H1 (cell line): ENCODE measurements around the gene CWC25. TPM values are rescaled to one million over a fixed set of nuclear protein-coding genes. Genes with fewer than 3 reads are reported as not detected.

Experiments used
- CTCF ChIA-PET: fragments of 300-600 bp; sonication (Branson Sonifier 250); formaldehyde crosslinking; loops from one replicate; lab custom pipeline; 2021; ENCODE audit not compliant: partially characterized antibody; lab: Charles Lee
- POLR2A ChIA-PET: fragments of 300-600 bp; sonication (Branson Sonifier 250); formaldehyde crosslinking; loops from one replicate; lab custom pipeline; 2021; ENCODE audit warnings: inconsistent platforms; ENCODE audit not compliant: partially characterized antibody; lab: Charles Lee
- DNase-seq, 2 experiments: peaks; one replicate each; pipeline versions ENCODE4 v3.0.0 to v3.0.0-alpha.2; 2010 to 2022; ENCODE audit warnings: low spot score in 2 of 2, low read depth in 1 of 2, mixed read lengths in 1 of 2
- FAIRE-seq: peaks from 2 replicates; lab custom pipeline; 2011; peaks lifted over from hg19 to GRCh38; lab: Jason Lieb, UNC
- H2AFZ ChIP-seq: 2 replicates; pipeline ENCODE4 v1.8.1; 2012; ENCODE audit warnings: low read length, inconsistent platforms
- H2AK5ac ChIP-seq: 2 replicates; pipeline ENCODE4 v1.6.1; 2013; ENCODE audit warnings: low read depth, low read length
- H2BK120ac ChIP-seq: replicated peaks from 2 replicates; pipeline ENCODE3; 2013; ENCODE audit warnings: low read depth, low read length, inconsistent platforms
- H2BK12ac ChIP-seq: 2 replicates; pipeline ENCODE4 v1.6.1; 2013; ENCODE audit warnings: low read depth, low read length
- H2BK15ac ChIP-seq: 2 replicates; pipeline ENCODE4 v1.6.1; 2013; ENCODE audit warnings: low read length
- H2BK20ac ChIP-seq: 2 replicates; pipeline ENCODE4 v1.6.1; 2013; ENCODE audit warnings: low read length
- H2BK5ac ChIP-seq: 2 replicates; pipeline ENCODE4 v1.6.1; 2013; ENCODE audit warnings: low read depth, low read length
- H3K14ac ChIP-seq: 2 replicates; pipeline ENCODE4 v1.6.1; 2013; ENCODE audit warnings: inconsistent platforms; ENCODE audit not compliant: insufficient read length
- H3K18ac ChIP-seq: 2 replicates; pipeline ENCODE4 v1.6.1; 2013; ENCODE audit warnings: low read length; ENCODE audit errors: extremely low read depth
- H3K23ac ChIP-seq: 2 replicates; pipeline ENCODE4 v1.6.1; 2013; ENCODE audit warnings: inconsistent platforms; ENCODE audit not compliant: insufficient read length
- H3K23me2 ChIP-seq: 2 replicates; pipeline ENCODE4 v1.6.1; 2013; ENCODE audit warnings: low read depth, low read length
- H3K27ac ChIP-seq: 2 replicates; pipeline ENCODE4 v1.6.1; 2011; ENCODE audit warnings: low read depth, low read length, inconsistent platforms
- H3K27me3 ChIP-seq, 4 experiments: replicated peaks in 1 of 4; 1 replicate in 1 of 4; 2 replicates in 3 of 4; pipeline versions ENCODE4 v1.6.1 to v1.8.1; 2011 to 2013; ENCODE audit warnings: low read length in 3 of 4, mild to moderate bottlenecking in 3 of 4, inconsistent platforms in 2 of 4, mixed read lengths in 2 of 4, moderate library complexity in 1 of 4; ENCODE audit not compliant: control insufficient read depth in 3 of 4, insufficient read depth in 3 of 4; ENCODE audit errors: extremely low read depth in 1 of 4
- H3K36me3 ChIP-seq, 4 experiments: 2 replicates each; pipeline versions ENCODE4 v1.6.1 to v1.8.1; 2011 to 2013; ENCODE audit warnings: mild to moderate bottlenecking in 4 of 4, low read length in 3 of 4, moderate library complexity in 2 of 4, control low read depth in 1 of 4, inconsistent platforms in 1 of 4; ENCODE audit not compliant: insufficient read depth in 4 of 4, control insufficient read depth in 2 of 4
- H3K4ac ChIP-seq: replicated peaks from 2 replicates; pipeline ENCODE3; 2013; ENCODE audit warnings: low read length, low read depth, mixed read lengths, inconsistent platforms; ENCODE audit not compliant: insufficient read length
- H3K4me1 ChIP-seq, 4 experiments: replicated peaks in 1 of 4; 1 replicate in 1 of 4; 2 replicates in 3 of 4; pipeline versions ENCODE4 v1.6.1 to v1.8.1; 2011 to 2013; ENCODE audit warnings: low read length in 3 of 4, inconsistent platforms in 2 of 4, mixed read lengths in 1 of 4; ENCODE audit not compliant: insufficient read depth in 4 of 4, control insufficient read depth in 3 of 4
- H3K4me2 ChIP-seq, 2 experiments: 2 replicates each; pipeline versions ENCODE4 v1.6.1 to v1.8.1; 2011 to 2013; ENCODE audit warnings: low read depth in 2 of 2, low read length in 2 of 2, control low read depth in 1 of 2, inconsistent platforms in 1 of 2, mild to moderate bottlenecking in 1 of 2; ENCODE audit not compliant: insufficient read depth in 1 of 2
- H3K4me3 ChIP-seq, 4 experiments: fragments of 200-600, 300-600 bp in 1 of 4; sonication (generic), shearing (Covaris generic), sonication (Bioruptor Twin) in 1 of 4; 2 replicates each; pipeline versions ENCODE4 v1.5.1 to v1.8.1; 2011 to 2016; ENCODE audit warnings: low read length in 4 of 4, low read depth in 3 of 4, control low read depth in 2 of 4, inconsistent platforms in 2 of 4, mild to moderate bottlenecking in 2 of 4, mixed read lengths in 1 of 4, moderate library complexity in 1 of 4; ENCODE audit not compliant: insufficient read depth in 2 of 4; ENCODE audit errors: extremely low read depth in 1 of 4
- H3K56ac ChIP-seq: replicated peaks from 2 replicates; pipeline ENCODE3; 2013; ENCODE audit warnings: low read depth, mild to moderate bottlenecking, mixed read lengths, low read length, inconsistent platforms; ENCODE audit not compliant: insufficient read length
- H3K79me1 ChIP-seq: 2 replicates; pipeline ENCODE4 v1.6.1; 2013; ENCODE audit warnings: low read depth, low read length, control low read depth
- H3K79me2 ChIP-seq, 2 experiments: 2 replicates each; pipeline versions ENCODE4 v1.6.1 to v1.8.1; 2012 to 2013; ENCODE audit warnings: low read length in 2 of 2, mild to moderate bottlenecking in 2 of 2, inconsistent platforms in 1 of 2; ENCODE audit not compliant: insufficient read depth in 2 of 2, control insufficient read depth in 1 of 2
- H3K9ac ChIP-seq, 4 experiments: replicated peaks in 1 of 4; 1 replicate in 1 of 4; 2 replicates in 3 of 4; pipeline versions ENCODE4 v1.6.1 to v1.8.1; 2011 to 2013; ENCODE audit warnings: low read depth in 3 of 4, low read length in 3 of 4, control low read depth in 2 of 4, mild to moderate bottlenecking in 2 of 4, moderate library complexity in 2 of 4, inconsistent platforms in 1 of 4; ENCODE audit errors: extremely low read depth in 1 of 4
- H3K9me3 ChIP-seq, 2 experiments: 2 replicates each; pipeline versions ENCODE4 v1.6.1 to v1.8.1; 2012 to 2013; ENCODE audit warnings: mild to moderate bottlenecking in 2 of 2, moderate library complexity in 2 of 2, control low read depth in 1 of 2, inconsistent platforms in 1 of 2, low read depth in 1 of 2, low read length in 1 of 2, mixed read lengths in 1 of 2; ENCODE audit not compliant: insufficient read depth in 2 of 2
- H4K20me1 ChIP-seq, 2 experiments: replicated peaks in 1 of 2; 2 replicates each; pipeline versions ENCODE3 to v1.8.1; 2011 to 2013; ENCODE audit warnings: inconsistent platforms in 2 of 2, low read length in 2 of 2, mild to moderate bottlenecking in 1 of 2; ENCODE audit not compliant: insufficient read depth in 2 of 2, control insufficient read depth in 1 of 2
- H4K5ac ChIP-seq: 2 replicates; pipeline ENCODE4 v1.6.1; 2013; ENCODE audit warnings: low read length, low read depth, mixed read lengths, inconsistent platforms; ENCODE audit not compliant: insufficient read length
- H4K8ac ChIP-seq: 2 replicates; pipeline ENCODE4 v1.8.0; 2013; ENCODE audit warnings: mild to moderate bottlenecking, moderate library complexity, low read length, inconsistent platforms; ENCODE audit not compliant: insufficient read depth; ENCODE audit errors: extremely low read depth
- H4K91ac ChIP-seq: replicated peaks from 2 replicates; pipeline ENCODE3; 2013; ENCODE audit warnings: low read length, mixed read lengths, inconsistent platforms; ENCODE audit not compliant: insufficient read length
- ATF2 ChIP-seq: IDR thresholded peaks from 2 replicates; pipeline ENCODE4 v1.6.1; 2012; ENCODE audit warnings: low read length, inconsistent platforms
- CEBPB ChIP-seq: IDR thresholded peaks from 2 replicates; pipeline ENCODE4 v1.6.1; 2012; ENCODE audit warnings: low read depth, low read length
- CHD1 ChIP-seq: IDR thresholded peaks from 2 replicates; pipeline ENCODE4 v1.6.1; 2012; ENCODE audit warnings: low read depth, low read length, improper control_type of control experiment
- KDM5A ChIP-seq: fragments of 200-600 bp; IDR thresholded peaks from 2 replicates; pipeline ENCODE4 v1.7.1; 2012; ENCODE audit warnings: mild to moderate bottlenecking, low read length, inconsistent platforms, mixed read lengths
- RAD21 ChIP-seq, 2 experiments: IDR thresholded peaks in 1 of 2; conservative IDR thresholded peaks in 1 of 2; 2 replicates each; pipeline ENCODE4 v1.6.1; 2011; ENCODE audit warnings: low read depth in 2 of 2, low read length in 2 of 2, improper control_type of control experiment in 1 of 2, inconsistent platforms in 1 of 2, mild to moderate bottlenecking in 1 of 2, moderate library complexity in 1 of 2
- RFX5 ChIP-seq: IDR thresholded peaks from 2 replicates; pipeline ENCODE4 v1.6.1; 2011; ENCODE audit warnings: low read depth, low read length, improper control_type of control experiment, borderline replicate concordance
- RNF2 ChIP-seq: fragments of 200-900, 300-1000 bp; sonication (generic); IDR thresholded peaks from 2 replicates; pipeline ENCODE4 v1.7.1; 2016; ENCODE audit warnings: borderline replicate concordance, low read depth, mild to moderate bottlenecking, antibody characterized with exemption, low read length; ENCODE audit not compliant: poor library complexity, severe bottlenecking; ENCODE audit errors: missing control alignments
- RXRA ChIP-seq: IDR thresholded peaks from 2 replicates; pipeline ENCODE4 v1.6.1; 2011; ENCODE audit warnings: low read depth, mild to moderate bottlenecking, low read length, moderate library complexity; ENCODE audit not compliant: insufficient read depth
- SIRT6 ChIP-seq: IDR thresholded peaks from one replicate; pipeline ENCODE4 v1.7.1; 2012; ENCODE audit warnings: low read length, inconsistent platforms
- SP4 ChIP-seq: IDR thresholded peaks from 2 replicates; pipeline ENCODE4 v1.6.1; 2012; ENCODE audit warnings: low read length, inconsistent platforms
- WGBS, 2 experiments: shearing (Covaris generic) in 1 of 2; methylation state at CpG; one replicate each; pipeline versions ENCODE4 v1.1.6 to v1.1.7; 2013 to 2015; ENCODE audit warnings: low lambda C conversion rate in 2 of 2, mixed read lengths in 2 of 2, inconsistent platforms in 1 of 2, low coverage in 1 of 2, missing lambda C conversion rate in 1 of 2; ENCODE audit not compliant: insufficient replicate concordance in 2 of 2, insufficient coverage in 1 of 2, insufficient read length in 1 of 2; ENCODE audit errors: extremely low coverage in 1 of 2, missing lambda C conversion rate in 1 of 2; 5-methylcytosine and 5-hydroxymethylcytosine counted together
- polyA plus RNA-seq, 7 experiments: library from polyadenylated mRNA; depleted of rRNA in 3 of 7; stranded (reverse) in 5 of 7; unstranded in 2 of 7; fragments of >200 nt in 5 of 7; fragments of 200-250 nt in 2 of 7; gene quantifications; 1 replicate in 5 of 7; 2 replicates in 1 of 7; 4 replicates in 1 of 7; pipeline versions ENCODE4 v1.2.1 to v1.2.3, GENCODE V29; 2011 to 2013; ENCODE audit warnings: missing spikeins in 2 of 7, mixed read lengths in 2 of 7
- total RNA-seq: library from RNA; stranded (reverse); fragmentation: NEBNext Ultra II Directional; extraction: Animal tissue kit (Norgen Biotek cat#: 25700); gene quantifications from 2 replicates; pipeline ENCODE4 v1.2.1, GENCODE V29; 2021

CWC25 gene
- total and polyA plus RNA-seq, 2 of the 8 experiments (the other 6 are each of a cell fraction or from before 2014, with no cell fraction given): 11.1 to 13.1 TPM

DNA sequence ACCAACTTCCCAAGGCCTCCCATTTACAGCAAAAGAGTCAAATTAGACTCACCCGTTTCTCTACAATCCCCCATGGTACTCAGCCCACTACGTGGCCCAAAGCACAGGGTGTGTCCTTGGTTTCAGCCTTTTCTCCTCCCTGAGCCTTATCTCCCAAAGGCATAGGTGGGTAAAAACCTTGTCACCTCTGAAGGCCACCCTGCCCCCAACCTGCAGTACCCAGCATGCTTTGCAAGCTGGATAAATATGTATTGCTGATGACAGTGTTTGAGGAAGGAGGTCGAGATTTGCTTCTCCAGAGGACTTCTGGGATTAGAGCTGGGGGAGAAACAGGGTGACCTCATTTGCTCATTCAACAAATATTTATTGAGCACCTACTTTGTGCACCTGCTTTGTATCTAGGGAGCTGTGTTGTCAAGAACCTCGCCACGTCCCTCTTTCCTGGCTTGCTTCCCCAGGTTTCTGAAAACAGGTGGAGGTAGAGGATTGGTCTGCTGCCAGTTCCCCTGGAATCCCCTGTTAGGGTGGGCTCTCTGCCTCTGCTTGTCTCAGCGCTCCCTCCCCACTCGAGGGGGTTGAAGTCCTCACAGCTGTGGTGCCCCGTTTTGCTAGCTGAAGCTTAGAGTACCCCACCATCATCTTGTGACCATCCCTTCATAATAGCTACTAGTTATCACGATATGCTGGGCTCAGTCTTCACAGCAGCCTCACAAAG is 47.7 kb upstream of the CWC25 start:
- no peak overlapping the region for H3K14ac ChIP-seq
- DNase-seq (no peak), FAIRE-seq (no peak)
- H3K23ac ChIP-seq: no peak overlapping the region
- peaks cover 9 to 48% (median 30%) of the 10 kb centered on the region in 4 experiments for H3K4me1 ChIP-seq
- H4K91ac ChIP-seq: no peak overlapping the region
- 83% methylated on average over 9 of the region's 9 CpGs; no CpG with 5 or more reads in 1 of the 2 experiments for WGBS, 2 experiments
- no peak overlapping the region for H4K8ac ChIP-seq
- H3K23me2 ChIP-seq: peaks cover 14% of the 10 kb centered on the region
- peaks cover 32 to 70% of the 10 kb centered on the region in 2 experiments for H3K79me2 ChIP-seq
- H3K56ac ChIP-seq: no peak overlapping the region
- peak overlapping the region; percentile 48; the same call in 1 of the 2 replicates for H2BK5ac ChIP-seq
- H2BK12ac ChIP-seq: no peak overlapping the region
- no peak overlapping the region for H2BK15ac ChIP-seq
- ChIA-PET CTCF (interaction anchor here (0.7 to 3.2 kb wide), 7 partner anchors 8 to 46 kb away, joined by 3 to 16 read pairs (median 4); no protein-coding TSS in a partner anchor), POLR2A (interaction anchor here (0.9 to 24.3 kb wide), 5 partner anchors 10 to 47 kb away, joined by 3 to 468 read pairs (median 98); partner anchors contain the start of genes LASP1NB and RPL23)
- H4K5ac ChIP-seq: no peak overlapping the region
- peaks cover under 1 to 9% of the 10 kb centered on the region in 2 experiments for H4K20me1 ChIP-seq
- no peak overlapping the region for H3K27ac ChIP-seq
- no peak overlapping the region; a peak in 1 of 7 replicates for H3K9ac ChIP-seq
- no peak overlapping the region; the same call in none of the 2 replicates for H2BK20ac ChIP-seq
- H2AK5ac ChIP-seq: peak overlapping the region; percentile 20; the same call in 1 of the 2 replicates
- no peaks in the 10 kb centered on the region for H3K27me3 ChIP-seq
- H3K9me3 ChIP-seq: no peaks in the 10 kb centered on the region
- no peak overlapping the region for H3K4me3 ChIP-seq
- no peak overlapping the region for H2BK120ac ChIP-seq
- no peak overlapping the region for H2AFZ ChIP-seq
- peaks cover 0 to 2% (median 0%) of the 10 kb centered on the region in 4 experiments; a peak in 1 of 8 replicates for H3K36me3 ChIP-seq
- H3K79me1 ChIP-seq: peaks cover 29% of the 10 kb centered on the region
- H3K18ac ChIP-seq: no peak overlapping the region; the same call in 1 of the 2 replicates
- peak overlapping the region; percentile 79 to 95; a peak in 1 of 4 replicates for H3K4me2 ChIP-seq
- no peak overlapping the region for H3K4ac ChIP-seq
- TF ChIP-seq SP4 (no peak), ATF2 (no peak), RXRA (no peak), KDM5A (no peak), CHD1 (no peak), RNF2 (no peak), SIRT6 (no peak), CEBPB (no peak), RAD21 (IDR thresholded peaks at IDR 0.05 in 1 of 2, conservative IDR thresholded peaks at IDR 0.05 in 1 of 2; ENCODE audit: low read depth in 2 of 2, low read length in 2 of 2) (no peak), RFX5 (no peak)
